GM12801 (cell line): Measurements from ENCODE around the gene CD8B2.
"Not testable (repeated sequence)": the region's sequence is repeated elsewhere in the genome, so short reads cannot be mapped to it uniquely, and the experiment has no call there.

Experiments
- CTCF ChIP-seq: IDR thresholded peaks from one replicate; pipeline ENCODE4 v1.5.1; 2011; ENCODE audit warnings: control low read depth; ENCODE audit not compliant: insufficient read length; ENCODE audit errors: extremely low read depth

CD8B2 gene

GRCh38 chr2:106486551-106487385 lies at the start of gene CD8B2:
Gene CD8B2 (plus strand): TSS chr2:106487364. CDS start chr2:106487427, 63 bp downstream.
- not testable (repeated sequence) for TF ChIP-seq CTCF

GRCh38 chr2:106468107-106468506 lies 19.1 kb upstream of the CD8B2 start, which contains the start of gene RGPD3:
Gene RGPD3 (minus strand): TSS chr2:106468413. CDS start chr2:106468288, 125 bp downstream.
- TF ChIP-seq CTCF, result not testable (repeated sequence)

GRCh38 chr2:106516436-106516835 lies 29.3 kb downstream of the CD8B2 start:
- TF ChIP-seq CTCF, result no peak

- no peak for TF ChIP-seq CTCF
Observed at GRCh38 chr2:106516864-106517263, 29.7 kb downstream of the CD8B2 start.

GRCh38 chr2:106517329-106517728 lies 30.2 kb downstream of the CD8B2 start:
- no peak for TF ChIP-seq CTCF

- TF ChIP-seq CTCF, result no peak
Observed at GRCh38 chr2:106519767-106520166, 32.6 kb downstream of the CD8B2 start.

- TF ChIP-seq CTCF, result no peak
Observed at GRCh38 chr2:106521016-106521415, 33.9 kb downstream of the CD8B2 start.
